ENCODE results near the gene R3HDM1.

GRCh38 chr2:135768863-135769262 is 237.6 kb downstream of the R3HDM1 start:
- TF ChIP-seq CTCF (conservative IDR thresholded peaks at IDR 0.05; ENCODE audit: low read length) (no peak), EZH2phosphoT487 (IDR thresholded peaks at IDR 0.05; ENCODE audit: borderline replicate concordance, low read depth, low read length) (no peak)
